Left lobe of liver (tissue), 2 donors: Measurements from ENCODE around the gene APPBP2. TPM values are rescaled to one million over a fixed set of nuclear protein-coding genes. Genes with fewer than 3 reads are reported as not detected.
"Not testable (repeated sequence)": the region's sequence is repeated elsewhere in the genome, so short reads cannot be mapped to it uniquely, and the experiment has no call there.

Experiments used
- ATAC-seq: fragments of 200-7000 bp; cut with Tn5 transposase; one replicate; pipeline ENCODE4 v1.9.1; 2020; ENCODE audit warnings: mild to moderate bottlenecking, moderate library complexity
- DNase-seq: peaks from one replicate; pipeline ENCODE4 v3.0.0-alpha.2; 2020; ENCODE audit warnings: low spot score
- total RNA-seq: library from RNA; stranded (reverse); gene quantifications from one replicate; pipeline ENCODE4 v1.2.1, GENCODE V29; 2021
- donor health status: DM: no; HTN: no; CAD: no; lungs with moderate emphysema.
- donor health status: DM: no; HTN: yes; CAD: no.

The APPBP2 gene
- total RNA-seq, 1 donor from 2014 or later: 13.6 TPM

- no peak for DNase-seq
- no peak for ATAC-seq
Measured at GRCh38 chr17:60534613-60535157, 8.6 kb upstream of the APPBP2 start.

GRCh38 chr17:60534010-60534555 lies 8.0 kb upstream of the APPBP2 start:
- ATAC-seq (no peak), DNase-seq (no peak)

- no peak for ATAC-seq
- DNase-seq: no peak
Measured at GRCh38 chr17:60529806-60530205, 3.8 kb upstream of the APPBP2 start.

GRCh38 chr17:60528828-60529227 lies 2.8 kb upstream of the APPBP2 start:
- no peak for ATAC-seq
- no peak for DNase-seq

- ATAC-seq: no peak
- no peak for DNase-seq
Measured at GRCh38 chr17:60527701-60528100, 1.7 kb upstream of the APPBP2 start.

- ATAC-seq (no peak), DNase-seq (no peak)
Measured at GRCh38 chr17:60526726-60527125, 684 bp upstream of the APPBP2 start.

GRCh38 chr17:60525328-60525684 lies 736 bp downstream of the APPBP2 start:
- DNase-seq: no peak
- peak; percentile 31 for ATAC-seq

- no peak for DNase-seq
- ATAC-seq: no peak
Measured at GRCh38 chr17:60524463-60525327, 1.3 kb downstream of the APPBP2 start.

GRCh38 chr17:60523822-60524221 lies 2.2 kb downstream of the APPBP2 start:
- no peak for ATAC-seq
- DNase-seq: no peak

- no peak for DNase-seq
- no peak for ATAC-seq
Measured at GRCh38 chr17:60522889-60523626, 3.0 kb downstream of the APPBP2 start.

- DNase-seq: no peak
- ATAC-seq: no peak
Measured at GRCh38 chr17:60519795-60520194, 6.2 kb downstream of the APPBP2 start.

- ATAC-seq, DNase-seq: not testable (repeated sequence)
Measured at GRCh38 chr17:60515683-60516082, 10.4 kb downstream of the APPBP2 start.

GRCh38 chr17:60515199-60515598 lies 10.8 kb downstream of the APPBP2 start:
- not testable (repeated sequence) for ATAC-seq, DNase-seq

- DNase-seq: no peak
- ATAC-seq: no peak
Measured at GRCh38 chr17:60514500-60514899, 11.5 kb downstream of the APPBP2 start.

- no peak for ATAC-seq
Measured at GRCh38 chr17:60514053-60514452, 12.0 kb downstream of the APPBP2 start.

GRCh38 chr17:60513014-60513413 lies 13.0 kb downstream of the APPBP2 start:
- no peak for DNase-seq
- ATAC-seq: no peak

More at GRCh38 chr17:60514053-60514452, 12.0 kb downstream of the APPBP2 start:
- no peak for DNase-seq

GRCh38 chr17:60510723-60511122 lies 15.3 kb downstream of the APPBP2 start:
- ATAC-seq (no peak), DNase-seq (no peak)

- no peak for DNase-seq
- ATAC-seq: no peak
Measured at GRCh38 chr17:60510031-60510430, 16.0 kb downstream of the APPBP2 start.

- DNase-seq (no peak), ATAC-seq (no peak)
Measured at GRCh38 chr17:60508384-60508980, 17.6 kb downstream of the APPBP2 start.

- no peak for ATAC-seq
Measured at GRCh38 chr17:60506312-60506711, 19.7 kb downstream of the APPBP2 start.

GRCh38 chr17:60502145-60502544 lies 23.9 kb downstream of the APPBP2 start:
- ATAC-seq (no peak), DNase-seq (no peak)

More at GRCh38 chr17:60506312-60506711, 19.7 kb downstream of the APPBP2 start:
- DNase-seq: no peak
